Measurements from ENCODE around the gene UNC5C. TPM values are rescaled to one million over a fixed set of nuclear protein-coding genes. Genes with fewer than 3 reads are reported as not detected.

The UNC5C gene
- polyA plus RNA-seq, 1 of the 3 experiments (the other 2 are of a cell fraction): 3.3 TPM

DNA sequence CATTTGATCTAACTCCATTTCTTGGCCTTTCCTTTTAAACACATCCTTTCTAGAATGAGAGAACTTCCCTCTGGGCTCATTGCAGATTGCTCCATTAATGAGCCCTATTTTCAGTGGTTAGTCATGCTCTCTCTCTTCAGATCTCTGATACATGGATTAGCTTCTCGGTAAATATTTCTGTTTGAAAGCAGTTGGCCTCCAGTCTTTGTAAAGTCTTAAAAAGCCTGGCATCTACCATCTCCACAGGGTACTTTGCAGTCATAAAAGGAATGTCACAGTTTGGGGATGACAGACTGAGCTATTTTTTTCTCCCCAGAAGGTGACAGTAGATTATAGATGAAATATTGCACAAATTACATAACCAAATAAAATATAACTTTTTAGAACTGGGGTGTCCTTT, 72.7 kb downstream of the UNC5C start:
- Histone ChIP-seq H3K9me2 (no peaks in the 10 kb centered on the region), H4K20me1 (ENCODE audit: insufficient read depth) (no peaks in the 10 kb centered on the region), H3K9ac (no peak overlapping the region), H3K36me3 (replicated peaks in 1 of 2; ENCODE audit: control insufficient read depth in 1 of 2, insufficient read depth in 2 of 2, low read length in 1 of 2) (no peaks in the 10 kb centered on the region), H3F3A (replicated peaks; ENCODE audit: insufficient read depth) (no peaks in the 10 kb centered on the region), H3K27ac (ENCODE audit: low read depth in 2 of 2, low read length in 1 of 2) (no peak overlapping the region; a peak in 1 of 4 replicates), H3K4me1 (ENCODE audit: control insufficient read depth in 1 of 2, insufficient read depth in 2 of 2, low read depth in 1 of 2, low read length in 1 of 2) (peaks cover 0 to 8% of the 10 kb centered on the region in 2 experiments; a peak in 2 of 4 replicates), H2AFZ (ENCODE audit: low read depth) (no peak overlapping the region), H3K9me3 (no peaks in the 10 kb centered on the region), H3K4me2 (no peak overlapping the region), H3K4me3 (ENCODE audit: low read depth in 2 of 2, low read length in 1 of 2) (no peak overlapping the region), H3K79me2 (ENCODE audit: insufficient read depth) (no peaks in the 10 kb centered on the region), H3K27me3 (ENCODE audit: insufficient read depth) (no peaks in the 10 kb centered on the region)
- CTCF ChIA-PET: no interaction called here
- no peak for TF ChIP-seq RCOR1 (IDR thresholded peaks at IDR 0.05; ENCODE audit: low read length)
- TF ChIP-seq FOXM1 (IDR thresholded peaks at IDR 0.05; ENCODE audit: low read depth): no peak
- no peak for TF ChIP-seq RFX5 (IDR thresholded peaks at IDR 0.05; ENCODE audit: low read length)
- no peak for TF ChIP-seq SMC3 (IDR thresholded peaks at IDR 0.05; ENCODE audit: low read depth, low read length)
- TF ChIP-seq FOXJ3 (CRISPR knock-in tag; IDR thresholded peaks at IDR 0.05): no peak
- TF ChIP-seq MXI1 (IDR thresholded peaks at IDR 0.05; ENCODE audit: low read depth, low read length): no peak
- TF ChIP-seq, protein P1, sequence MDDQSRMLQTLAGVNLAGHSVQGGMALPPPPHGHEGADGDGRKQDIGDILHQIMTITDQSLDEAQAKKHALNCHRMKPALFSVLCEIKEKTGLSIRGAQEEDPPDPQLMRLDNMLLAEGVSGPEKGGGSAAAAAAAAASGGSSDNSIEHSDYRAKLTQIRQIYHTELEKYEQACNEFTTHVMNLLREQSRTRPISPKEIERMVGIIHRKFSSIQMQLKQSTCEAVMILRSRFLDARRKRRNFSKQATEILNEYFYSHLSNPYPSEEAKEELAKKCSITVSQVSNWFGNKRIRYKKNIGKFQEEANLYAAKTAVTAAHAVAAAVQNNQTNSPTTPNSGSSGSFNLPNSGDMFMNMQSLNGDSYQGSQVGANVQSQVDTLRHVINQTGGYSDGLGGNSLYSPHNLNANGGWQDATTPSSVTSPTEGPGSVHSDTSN (IDR thresholded peaks at IDR 0.05): no peak
- TF ChIP-seq, protein P2, sequence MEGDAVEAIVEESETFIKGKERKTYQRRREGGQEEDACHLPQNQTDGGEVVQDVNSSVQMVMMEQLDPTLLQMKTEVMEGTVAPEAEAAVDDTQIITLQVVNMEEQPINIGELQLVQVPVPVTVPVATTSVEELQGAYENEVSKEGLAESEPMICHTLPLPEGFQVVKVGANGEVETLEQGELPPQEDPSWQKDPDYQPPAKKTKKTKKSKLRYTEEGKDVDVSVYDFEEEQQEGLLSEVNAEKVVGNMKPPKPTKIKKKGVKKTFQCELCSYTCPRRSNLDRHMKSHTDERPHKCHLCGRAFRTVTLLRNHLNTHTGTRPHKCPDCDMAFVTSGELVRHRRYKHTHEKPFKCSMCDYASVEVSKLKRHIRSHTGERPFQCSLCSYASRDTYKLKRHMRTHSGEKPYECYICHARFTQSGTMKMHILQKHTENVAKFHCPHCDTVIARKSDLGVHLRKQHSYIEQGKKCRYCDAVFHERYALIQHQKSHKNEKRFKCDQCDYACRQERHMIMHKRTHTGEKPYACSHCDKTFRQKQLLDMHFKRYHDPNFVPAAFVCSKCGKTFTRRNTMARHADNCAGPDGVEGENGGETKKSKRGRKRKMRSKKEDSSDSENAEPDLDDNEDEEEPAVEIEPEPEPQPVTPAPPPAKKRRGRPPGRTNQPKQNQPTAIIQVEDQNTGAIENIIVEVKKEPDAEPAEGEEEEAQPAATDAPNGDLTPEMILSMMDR (IDR thresholded peaks at IDR 0.05): no peak
- DNase-seq: no peak
- 70% methylated on average over 1 of the region's 1 CpG for WGBS (ENCODE audit: low lambda C conversion rate)
- POLR2A ChIA-PET: no interaction called here

DNA sequence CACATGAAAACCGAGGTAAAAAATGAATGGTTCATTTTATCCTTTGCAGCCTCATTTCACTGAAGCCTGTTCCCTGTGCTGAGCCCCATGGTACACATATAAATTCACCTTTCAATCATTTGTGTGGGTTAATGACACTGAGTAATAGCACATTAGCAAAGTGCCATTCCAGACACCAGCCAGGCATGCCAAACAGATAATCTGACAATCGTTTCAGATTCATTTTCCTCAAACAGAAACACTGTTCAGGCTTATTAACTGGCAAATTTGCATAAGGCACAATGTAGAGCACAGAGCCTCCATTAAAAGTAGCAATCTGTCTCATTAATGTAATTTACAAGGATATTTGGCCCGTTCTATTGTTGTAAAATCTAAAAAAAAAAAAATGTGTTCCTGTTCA, 76.2 kb downstream of the UNC5C start:
- TF ChIP-seq POLR2AphosphoS5 (IDR thresholded peaks at IDR 0.05; ENCODE audit: low read depth, low read length) (no peak), GABPA (IDR thresholded peaks at IDR 0.05; ENCODE audit: low read depth) (no peak), CHD2 (IDR thresholded peaks at IDR 0.05; ENCODE audit: low read length, partially characterized antibody) (peak; percentile 20), TEAD4 (IDR thresholded peaks at IDR 0.05; ENCODE audit: borderline replicate concordance, insufficient read depth) (no peak), RAD21 (IDR thresholded peaks at IDR 0.05; ENCODE audit: low read length) (no peak), GATA2 (CRISPR knock-in tag; IDR thresholded peaks at IDR 0.05) (peak; percentile 25; the same call in 1 of the 2 replicates), TAF1 (IDR thresholded peaks at IDR 0.05; ENCODE audit: borderline replicate concordance, low read depth, low read length) (no peak), EP300 (IDR thresholded peaks at IDR 0.05; ENCODE audit: borderline replicate concordance in 1 of 2, low read depth in 1 of 2, low read length in 1 of 2) (peak in 1 of 2 experiments; percentile 40; a peak in 1 of 4 replicates), YY1 (IDR thresholded peaks at IDR 0.05; ENCODE audit: low read depth) (no peak)
- TF ChIP-seq, protein P3, sequence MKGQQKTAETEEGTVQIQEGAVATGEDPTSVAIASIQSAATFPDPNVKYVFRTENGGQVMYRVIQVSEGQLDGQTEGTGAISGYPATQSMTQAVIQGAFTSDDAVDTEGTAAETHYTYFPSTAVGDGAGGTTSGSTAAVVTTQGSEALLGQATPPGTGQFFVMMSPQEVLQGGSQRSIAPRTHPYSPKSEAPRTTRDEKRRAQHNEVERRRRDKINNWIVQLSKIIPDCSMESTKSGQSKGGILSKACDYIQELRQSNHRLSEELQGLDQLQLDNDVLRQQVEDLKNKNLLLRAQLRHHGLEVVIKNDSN (IDR thresholded peaks at IDR 0.05; ENCODE audit: borderline replicate concordance, low read depth): no peak
- Histone ChIP-seq H3K27me3 (ENCODE audit: insufficient read depth) (no peaks in the 10 kb centered on the region), H3K36me3 (replicated peaks in 1 of 2; ENCODE audit: control insufficient read depth in 1 of 2, insufficient read depth in 2 of 2, low read length in 1 of 2) (no peaks in the 10 kb centered on the region), H3F3A (replicated peaks; ENCODE audit: insufficient read depth) (no peaks in the 10 kb centered on the region), H3K9me2 (no peaks in the 10 kb centered on the region), H3K79me2 (ENCODE audit: insufficient read depth) (no peaks in the 10 kb centered on the region), H3K4me2 (no peak overlapping the region), H3K4me3 (ENCODE audit: low read depth in 2 of 2, low read length in 1 of 2) (no peak overlapping the region), H2AFZ (ENCODE audit: low read depth) (no peak overlapping the region), H3K9ac (no peak overlapping the region), H3K4me1 (ENCODE audit: control insufficient read depth in 1 of 2, insufficient read depth in 2 of 2, low read depth in 1 of 2, low read length in 1 of 2) (peaks cover 0 to 8% of the 10 kb centered on the region in 2 experiments; a peak in 2 of 4 replicates), H3K9me3 (no peaks in the 10 kb centered on the region), H4K20me1 (ENCODE audit: insufficient read depth) (no peaks in the 10 kb centered on the region), H3K27ac (ENCODE audit: low read depth in 2 of 2, low read length in 1 of 2) (peak overlapping the region in 1 of 2 experiments; percentile 62; a peak in 2 of 4 replicates)
- ChIA-PET CTCF (interaction anchor here (0.7 to 1.2 kb wide), 2 partner anchors 15 to 1441 kb away, joined by 4 to 5 read pairs; no protein-coding TSS in a partner anchor), POLR2A (no interaction called here)
- DNase-seq: no peak
- WGBS (ENCODE audit: low lambda C conversion rate): 71% methylated on average over 3 of the region's 3 CpGs
